ENCODE measurements around the gene ZNF580. TPM values are rescaled to one million over a fixed set of nuclear protein-coding genes. Genes with fewer than 3 reads are reported as not detected.
A peak's percentile ranks its signal among the peaks of the same experiment; 100 is the strongest.

Gene ZNF580
- total and polyA plus RNA-seq, 11 donors, result 8.2 to 41.5 (median 21.1) TPM

- ATAC-seq, result no peak
- peak overlapping the region in 11 of 12 donors; percentile 68 to 96 (median 86) for H3K4me3 ChIP-seq
- no peaks in the 10 kb centered on the region for H3K27me3 ChIP-seq
- TF ChIP-seq CTCF (IDR thresholded peaks at IDR 0.05), result no peak
- no peak for TF ChIP-seq POLR2A (IDR thresholded peaks at IDR 0.05)
- no peaks in the 10 kb centered on the region for H3K9me3 ChIP-seq
- no peak for DNase-seq
- intact Hi-C loops (cut with DNase I), result no loop called here
- H3K27ac ChIP-seq, result peak overlapping the region in 11 of 12 donors; percentile 77 to 93 (median 88)
- H3K4me1 ChIP-seq, result peaks cover 10 to 53% (median 39%) of the 10 kb centered on the region in 12 donors
- H3K36me3 ChIP-seq, result peaks cover 0 to 19% (median 13%) of the 10 kb centered on the region in 9 donors
- WGBS, 4 donors, result 41 to 43% (median 42%) methylated on average over 14 of the region's 14 CpGs
These were observed 6.3 kb downstream of the ZNF580 start for GRCh38 chr19:55646889-55647731.

GRCh38 chr19:55647732-55648584 is 7.2 kb downstream of the ZNF580 start, which contains the start of gene CCDC106:
Gene CCDC106, plus strand, starts transcription at chr19:55648212. Its CDS starts 835 bp downstream, at chr19:55649047.
- WGBS, 4 donors, result 1 to 3% (median 1%) methylated on average over 24 to 87 of the region's 87 CpGs
- intact Hi-C loops (cut with DNase I), result no loop called here
- H3K27me3 ChIP-seq, result no peaks in the 10 kb centered on the region
- TF ChIP-seq POLR2A (IDR thresholded peaks at IDR 0.05), result no peak
- no peak for TF ChIP-seq CTCF (IDR thresholded peaks at IDR 0.05)
- H3K36me3 ChIP-seq, result peaks cover 0 to 19% (median 13%) of the 10 kb centered on the region in 9 donors
- H3K27ac ChIP-seq, result peak within 1 kb of the TSS; percentile 69 to 93 (median 85)
- DNase-seq (peak; percentile 75 to 86 (median 79)), ATAC-seq (peak; percentile 27 to 63 (median 58))
- peak within 1 kb of the TSS; percentile 68 to 96 (median 86) for H3K4me3 ChIP-seq
- H3K4me1 ChIP-seq, result peaks cover 7 to 47% (median 31%) of the 10 kb centered on the region in 12 donors
- no peaks in the 10 kb centered on the region for H3K9me3 ChIP-seq

GRCh38 chr19:55648585-55649267 is 7.9 kb downstream of the ZNF580 start:
- Histone ChIP-seq H3K27me3 (no peaks in the 10 kb centered on the region), H3K9me3 (no peaks in the 10 kb centered on the region), H3K27ac (peak overlapping the region; percentile 69 to 93 (median 85)), H3K4me1 (peaks cover 4 to 47% (median 30%) of the 10 kb centered on the region in 12 donors), H3K36me3 (peaks cover 0 to 19% (median 13%) of the 10 kb centered on the region in 9 donors), H3K4me3 (peak overlapping the region; percentile 68 to 96 (median 86))
- TF ChIP-seq CTCF (IDR thresholded peaks at IDR 0.05), result no peak
- TF ChIP-seq POLR2A (IDR thresholded peaks at IDR 0.05), result no peak
- WGBS, 4 donors, result 20 to 27% (median 23%) methylated on average over 9 to 25 of the region's 25 CpGs
- no peak for DNase-seq
- ATAC-seq, result no peak
- intact Hi-C loops (cut with DNase I), result no loop called here

All from heart left ventricle (tissue), 16 donors.